ENCODE results near the gene FGF2.

- TF ChIP-seq CTCF (IDR thresholded peaks at IDR 0.05): no peak
- TF ChIP-seq POLR2A (IDR thresholded peaks at IDR 0.05): no peak
These were observed 28.1 kb downstream of the FGF2 start for GRCh38 chr4:122854447-122855352.

All from tibial nerve (tissue), 3 donors.